ENCODE data around the gene CNOT11. TPM values are rescaled to one million over a fixed set of nuclear protein-coding genes. Genes with fewer than 3 reads are reported as not detected.
A peak's percentile ranks its signal among the peaks of the same experiment; 100 is the strongest.

The CNOT11 gene
- total RNA-seq, 1 experiment from 2014 or later, result 67.7 TPM

DNA sequence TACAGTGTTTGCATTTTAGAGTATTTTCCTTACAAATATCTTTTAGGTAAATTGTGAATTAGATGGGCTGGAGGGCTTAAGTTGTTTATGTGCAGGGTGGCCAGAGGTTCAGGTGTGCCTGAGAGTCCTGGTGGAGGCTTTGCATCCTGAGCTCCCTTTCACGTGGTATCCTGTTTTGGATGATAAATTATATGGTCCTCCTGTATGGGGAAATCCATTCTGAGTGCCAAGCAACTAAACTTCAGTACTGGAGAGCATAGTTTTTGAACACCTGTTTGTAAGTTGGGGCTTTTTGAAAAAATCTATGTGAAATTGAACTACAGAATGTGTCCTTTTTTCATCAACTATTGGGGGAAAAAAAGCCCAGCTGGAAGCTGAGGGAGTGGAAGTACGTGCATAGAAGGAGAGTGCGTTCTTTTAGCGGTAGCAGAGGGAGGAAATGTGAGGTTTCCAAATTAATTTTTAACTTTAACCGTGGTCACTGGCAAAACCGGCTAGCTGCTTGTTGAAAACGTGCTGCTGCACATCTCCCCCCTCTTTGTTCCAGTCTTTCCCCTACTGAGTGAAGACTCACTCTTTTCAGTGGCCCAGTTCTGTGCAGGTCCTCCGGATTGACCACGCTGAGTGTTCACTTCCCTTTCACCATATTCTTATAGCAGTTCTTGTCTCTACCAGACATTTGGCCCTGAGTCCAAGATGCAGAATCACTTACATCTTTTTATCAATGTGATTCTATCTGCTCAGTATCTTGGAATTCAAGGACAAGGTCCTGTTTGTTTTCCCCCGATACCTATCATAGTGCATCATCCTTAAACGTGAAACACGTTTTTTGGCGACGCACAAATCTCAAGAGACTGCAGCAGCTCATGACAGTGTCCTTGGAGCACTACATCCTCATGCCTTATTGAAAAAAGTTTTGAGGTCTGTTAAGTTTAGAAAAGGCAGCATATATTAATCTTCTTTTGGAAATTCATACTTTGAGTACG lies 15.3 kb downstream of the CNOT11 start:
- Mint-ChIP-seq H3K36me3 (ENCODE audit: insufficient read depth, unreplicated experiment) (peaks cover 81% of the 10 kb centered on the region), H3K27ac (ENCODE audit: unreplicated experiment) (peak overlapping the region; percentile 34), H3K27me3 (ENCODE audit: unreplicated experiment) (no peaks in the 10 kb centered on the region), H3K4me1 (ENCODE audit: low read depth, unreplicated experiment) (peaks cover 33% of the 10 kb centered on the region), H3K4me3 (ENCODE audit: low read depth, unreplicated experiment) (peak overlapping the region; percentile 23), H3K9me3 (ENCODE audit: low read depth, unreplicated experiment) (no peaks in the 10 kb centered on the region)
- TF ChIP-seq, protein P1, sequence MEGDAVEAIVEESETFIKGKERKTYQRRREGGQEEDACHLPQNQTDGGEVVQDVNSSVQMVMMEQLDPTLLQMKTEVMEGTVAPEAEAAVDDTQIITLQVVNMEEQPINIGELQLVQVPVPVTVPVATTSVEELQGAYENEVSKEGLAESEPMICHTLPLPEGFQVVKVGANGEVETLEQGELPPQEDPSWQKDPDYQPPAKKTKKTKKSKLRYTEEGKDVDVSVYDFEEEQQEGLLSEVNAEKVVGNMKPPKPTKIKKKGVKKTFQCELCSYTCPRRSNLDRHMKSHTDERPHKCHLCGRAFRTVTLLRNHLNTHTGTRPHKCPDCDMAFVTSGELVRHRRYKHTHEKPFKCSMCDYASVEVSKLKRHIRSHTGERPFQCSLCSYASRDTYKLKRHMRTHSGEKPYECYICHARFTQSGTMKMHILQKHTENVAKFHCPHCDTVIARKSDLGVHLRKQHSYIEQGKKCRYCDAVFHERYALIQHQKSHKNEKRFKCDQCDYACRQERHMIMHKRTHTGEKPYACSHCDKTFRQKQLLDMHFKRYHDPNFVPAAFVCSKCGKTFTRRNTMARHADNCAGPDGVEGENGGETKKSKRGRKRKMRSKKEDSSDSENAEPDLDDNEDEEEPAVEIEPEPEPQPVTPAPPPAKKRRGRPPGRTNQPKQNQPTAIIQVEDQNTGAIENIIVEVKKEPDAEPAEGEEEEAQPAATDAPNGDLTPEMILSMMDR (IDR thresholded peaks at IDR 0.05; ENCODE audit: unreplicated experiment), result no peak
- intact Hi-C loops (cut with micrococcal nuclease; ENCODE audit: unreplicated experiment), result no loop called here
- DNase-seq, result peak; percentile 31
- no TSS peak for BruUV-seq (replicated peaks)
- CTCF ChIA-PET, result interaction anchor here (0.6 kb wide), 1 partner anchor 10 kb away, joined by 4 read pairs; no protein-coding TSS in a partner anchor

DNA sequence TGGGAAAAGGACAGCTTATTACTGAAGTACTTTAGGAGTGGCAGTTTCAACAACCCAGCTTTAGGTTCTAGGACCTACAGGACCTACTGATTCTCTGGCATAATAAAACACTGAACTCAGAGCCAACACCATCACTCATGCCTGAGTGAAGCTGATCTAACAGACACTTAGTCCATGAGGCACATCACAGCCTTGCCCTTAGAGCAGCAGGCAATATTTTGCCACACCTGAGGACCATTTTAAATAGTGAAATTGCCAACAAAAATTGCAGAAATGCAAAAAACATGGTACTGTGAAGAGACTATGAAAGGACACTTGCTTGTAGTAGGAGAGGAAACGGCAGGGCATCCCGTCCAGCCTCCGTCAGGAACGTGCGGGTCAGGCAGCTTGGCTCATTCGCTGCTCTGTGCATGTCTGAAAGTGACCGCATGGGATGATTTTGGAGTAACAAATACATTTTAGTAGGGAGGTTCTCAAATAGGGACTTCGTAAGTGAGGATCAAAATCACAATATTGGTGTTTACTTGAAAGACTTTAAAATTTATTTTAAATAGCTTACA lies 18.1 kb downstream of the CNOT11 start:
- BruUV-seq (replicated peaks), result no TSS peak
- no peak overlapping the region for H3K27ac Mint-ChIP-seq (ENCODE audit: unreplicated experiment)
- no peaks in the 10 kb centered on the region for H3K27me3 Mint-ChIP-seq (ENCODE audit: unreplicated experiment)
- intact Hi-C loops (cut with micrococcal nuclease; ENCODE audit: unreplicated experiment), result loop anchor here (10.0 kb wide), 1 partner anchor 114 kb away; the partner anchor contains the start of gene CREG2
- H3K4me1 Mint-ChIP-seq (ENCODE audit: low read depth, unreplicated experiment), result peaks cover 27% of the 10 kb centered on the region
- H3K4me3 Mint-ChIP-seq (ENCODE audit: low read depth, unreplicated experiment), result no peak overlapping the region
- peaks cover 65% of the 10 kb centered on the region for H3K36me3 Mint-ChIP-seq (ENCODE audit: insufficient read depth, unreplicated experiment)
- TF ChIP-seq, protein P1 (IDR thresholded peaks at IDR 0.05; ENCODE audit: unreplicated experiment), result no peak
- H3K9me3 Mint-ChIP-seq (ENCODE audit: low read depth, unreplicated experiment), result no peaks in the 10 kb centered on the region
- CTCF ChIA-PET, result interaction anchor here (0.7 kb wide), 1 partner anchor 613 kb away, joined by 3 read pairs; no protein-coding TSS in a partner anchor
- no peak for DNase-seq

- Mint-ChIP-seq H3K4me1 (ENCODE audit: low read depth, unreplicated experiment) (peaks cover 15% of the 10 kb centered on the region), H3K27ac (ENCODE audit: unreplicated experiment) (peak overlapping the region; percentile 44), H3K4me3 (ENCODE audit: low read depth, unreplicated experiment) (no peak overlapping the region), H3K9me3 (ENCODE audit: low read depth, unreplicated experiment) (no peaks in the 10 kb centered on the region), H3K27me3 (ENCODE audit: unreplicated experiment) (no peaks in the 10 kb centered on the region), H3K36me3 (ENCODE audit: insufficient read depth, unreplicated experiment) (peaks cover 53% of the 10 kb centered on the region)
- BruUV-seq (replicated peaks), result no TSS peak
- no peak for DNase-seq
- CTCF ChIA-PET, result interaction anchor here (0.7 kb wide), 2 partner anchors 8 to 259 kb away, joined by 3 to 7 read pairs; no protein-coding TSS in a partner anchor
- TF ChIP-seq, protein P1 (IDR thresholded peaks at IDR 0.05; ENCODE audit: unreplicated experiment), result no peak
- intact Hi-C loops (cut with micrococcal nuclease; ENCODE audit: unreplicated experiment), result loop anchor here (10.0 kb wide), 1 partner anchor 113 kb away; the partner anchor contains the start of gene CREG2
Measured at GRCh38 chr2:101272045-101272784, 19.5 kb downstream of the CNOT11 start.

DNA sequence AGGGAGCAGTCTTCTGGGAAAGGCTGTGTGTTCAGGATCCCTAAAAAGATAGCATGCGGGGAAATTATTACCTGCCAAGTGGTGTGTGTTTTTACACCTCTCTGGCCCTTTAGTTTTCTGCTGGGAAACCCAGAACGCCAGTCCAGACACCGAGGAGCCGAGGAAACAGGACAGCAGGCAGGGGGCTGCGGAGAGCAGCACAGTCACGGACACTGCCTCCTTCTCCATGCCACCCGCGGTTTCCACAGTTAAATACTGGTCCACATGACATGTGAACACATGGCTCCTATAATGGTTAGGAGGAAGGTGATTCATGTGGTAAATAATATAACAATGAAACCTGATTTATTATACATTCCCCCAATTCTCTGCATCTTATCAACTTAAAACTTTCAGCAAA lies 20.4 kb downstream of the CNOT11 start:
- Mint-ChIP-seq H3K27me3 (ENCODE audit: unreplicated experiment) (no peaks in the 10 kb centered on the region), H3K36me3 (ENCODE audit: insufficient read depth, unreplicated experiment) (peaks cover 47% of the 10 kb centered on the region), H3K4me1 (ENCODE audit: low read depth, unreplicated experiment) (peaks cover 7% of the 10 kb centered on the region), H3K9me3 (ENCODE audit: low read depth, unreplicated experiment) (no peaks in the 10 kb centered on the region), H3K27ac (ENCODE audit: unreplicated experiment) (no peak overlapping the region), H3K4me3 (ENCODE audit: low read depth, unreplicated experiment) (no peak overlapping the region)
- TF ChIP-seq, protein P1 (IDR thresholded peaks at IDR 0.05; ENCODE audit: unreplicated experiment), result no peak
- intact Hi-C loops (cut with micrococcal nuclease; ENCODE audit: unreplicated experiment), result loop anchor here (10.0 kb wide), 1 partner anchor 112 kb away; the partner anchor contains the start of gene CREG2
- CTCF ChIA-PET, result no interaction called here
- no TSS peak for BruUV-seq (replicated peaks)
- no peak for DNase-seq

Data from Calu3 (cell line).